ENCODE data around the gene LRFN3.

GRCh38 chr19:35958660-35959039 lies 22.5 kb downstream of the LRFN3 start:
- TF ChIP-seq CTCF (IDR thresholded peaks at IDR 0.05): no peak
- no peak for TF ChIP-seq POLR2A (IDR thresholded peaks at IDR 0.05)

Data from adrenal gland (tissue), 5 donors.